SK-N-SH (cell line): Measurements from ENCODE around the gene RASGEF1B.

ENCODE experiments used
- EP300 ChIP-seq, 2 experiments: IDR thresholded peaks; 2 replicates each; pipeline versions ENCODE4 v1.4.0 to v1.6.1; 2012; ENCODE audit warnings: borderline replicate concordance in 1 of 2, low read depth in 1 of 2, low read length in 1 of 2
- GABPA ChIP-seq: IDR thresholded peaks from 2 replicates; pipeline ENCODE4 v1.4.0; 2012; ENCODE audit warnings: low read depth, mild to moderate bottlenecking
- MEF2A ChIP-seq: IDR thresholded peaks from 2 replicates; pipeline ENCODE4 v1.4.0; 2012; ENCODE audit warnings: low read depth, borderline replicate concordance
- POLR2AphosphoS5 ChIP-seq: IDR thresholded peaks from 2 replicates; pipeline ENCODE4 v1.6.1; 2012; ENCODE audit warnings: low read depth, low read length
- RXRA ChIP-seq: IDR thresholded peaks from 2 replicates; pipeline ENCODE4 v1.4.0; 2012; ENCODE audit warnings: low read depth, mild to moderate bottlenecking, borderline replicate concordance
- SMC3 ChIP-seq: IDR thresholded peaks from 2 replicates; pipeline ENCODE4 v1.6.1; 2012; ENCODE audit warnings: low read depth, low read length, improper control_type of control experiment
- TF ChIP-seq, protein P1 (sequence below): fragments of 200-600 bp; sonication (generic); IDR thresholded peaks from 2 replicates; pipeline ENCODE4 v1.6.1; 2017; ENCODE audit warnings: antibody characterized with exemption, mild to moderate bottlenecking, moderate library complexity
- TF ChIP-seq, protein P2 (sequence below): IDR thresholded peaks from 2 replicates; pipeline ENCODE4 v1.4.0; 2012; ENCODE audit warnings: low read depth
- TF ChIP-seq, protein P3 (sequence below): fragments of 150-350 bp; IDR thresholded peaks from 2 replicates; pipeline ENCODE4 v1.6.1; 2017; ENCODE audit warnings: antibody characterized with exemption, low read length, low read depth, borderline replicate concordance

DNA sequence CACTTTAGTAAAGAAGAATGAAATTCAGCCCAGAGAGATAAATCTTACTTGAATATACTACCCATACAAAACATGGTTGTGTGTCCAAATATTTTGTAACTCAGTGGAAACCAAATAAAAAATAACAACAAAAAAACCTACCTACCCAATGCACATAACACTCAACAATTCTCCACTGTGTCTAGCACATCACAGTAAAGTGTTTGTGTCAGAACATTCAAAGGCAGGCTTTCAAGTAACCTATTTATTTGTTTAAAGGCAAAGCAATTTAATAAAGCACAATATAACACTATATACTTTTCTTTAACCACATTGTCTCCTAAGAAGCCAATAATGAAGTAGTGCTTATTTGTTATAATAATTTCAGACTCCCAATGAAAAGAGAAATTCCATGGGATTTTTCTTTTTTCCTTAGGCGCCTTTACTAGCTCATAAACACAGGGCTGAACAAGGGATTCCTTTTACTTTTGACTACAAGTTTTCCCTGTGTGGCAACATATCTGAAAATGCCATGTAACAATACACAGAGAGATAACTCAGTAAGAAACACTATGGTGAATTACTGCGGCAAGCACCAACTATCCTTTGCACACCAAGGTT is 13.7 kb downstream of the RASGEF1B start:
- TF ChIP-seq, protein P1, sequence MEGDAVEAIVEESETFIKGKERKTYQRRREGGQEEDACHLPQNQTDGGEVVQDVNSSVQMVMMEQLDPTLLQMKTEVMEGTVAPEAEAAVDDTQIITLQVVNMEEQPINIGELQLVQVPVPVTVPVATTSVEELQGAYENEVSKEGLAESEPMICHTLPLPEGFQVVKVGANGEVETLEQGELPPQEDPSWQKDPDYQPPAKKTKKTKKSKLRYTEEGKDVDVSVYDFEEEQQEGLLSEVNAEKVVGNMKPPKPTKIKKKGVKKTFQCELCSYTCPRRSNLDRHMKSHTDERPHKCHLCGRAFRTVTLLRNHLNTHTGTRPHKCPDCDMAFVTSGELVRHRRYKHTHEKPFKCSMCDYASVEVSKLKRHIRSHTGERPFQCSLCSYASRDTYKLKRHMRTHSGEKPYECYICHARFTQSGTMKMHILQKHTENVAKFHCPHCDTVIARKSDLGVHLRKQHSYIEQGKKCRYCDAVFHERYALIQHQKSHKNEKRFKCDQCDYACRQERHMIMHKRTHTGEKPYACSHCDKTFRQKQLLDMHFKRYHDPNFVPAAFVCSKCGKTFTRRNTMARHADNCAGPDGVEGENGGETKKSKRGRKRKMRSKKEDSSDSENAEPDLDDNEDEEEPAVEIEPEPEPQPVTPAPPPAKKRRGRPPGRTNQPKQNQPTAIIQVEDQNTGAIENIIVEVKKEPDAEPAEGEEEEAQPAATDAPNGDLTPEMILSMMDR: no peak
- TF ChIP-seq POLR2AphosphoS5 (no peak), MEF2A (no peak), GABPA (no peak), SMC3 (no peak), RXRA (no peak), EP300 (IDR thresholded peaks at IDR 0.05; ENCODE audit: borderline replicate concordance in 1 of 2, low read depth in 1 of 2, low read length in 1 of 2) (no peak)
- TF ChIP-seq, protein P2, sequence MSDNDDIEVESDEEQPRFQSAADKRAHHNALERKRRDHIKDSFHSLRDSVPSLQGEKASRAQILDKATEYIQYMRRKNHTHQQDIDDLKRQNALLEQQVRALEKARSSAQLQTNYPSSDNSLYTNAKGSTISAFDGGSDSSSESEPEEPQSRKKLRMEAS: no peak
- TF ChIP-seq, protein P3, sequence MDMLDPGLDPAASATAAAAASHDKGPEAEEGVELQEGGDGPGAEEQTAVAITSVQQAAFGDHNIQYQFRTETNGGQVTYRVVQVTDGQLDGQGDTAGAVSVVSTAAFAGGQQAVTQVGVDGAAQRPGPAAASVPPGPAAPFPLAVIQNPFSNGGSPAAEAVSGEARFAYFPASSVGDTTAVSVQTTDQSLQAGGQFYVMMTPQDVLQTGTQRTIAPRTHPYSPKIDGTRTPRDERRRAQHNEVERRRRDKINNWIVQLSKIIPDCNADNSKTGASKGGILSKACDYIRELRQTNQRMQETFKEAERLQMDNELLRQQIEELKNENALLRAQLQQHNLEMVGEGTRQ: no peak
